ENCODE measurements around the gene MUSK. TPM values are rescaled to one million over a fixed set of nuclear protein-coding genes. Genes with fewer than 3 reads are reported as not detected.

Gene MUSK
- total and polyA plus RNA-seq, 2 of the 4 experiments (the other 2 are of a cell fraction) = 0.07 to 0.18 TPM

GRCh38 chr9:110768886-110769285 lies 100.3 kb downstream of the MUSK start:
- H3K9ac ChIP-seq (ENCODE audit: low read depth, low read length) = no peak overlapping the region
- peak overlapping the region; percentile 17; the same call in 1 of the 2 replicates for H3K18ac ChIP-seq (ENCODE audit: low read depth, low read length)
- H3K4me2 ChIP-seq (ENCODE audit: low read depth, low read length) = no peak overlapping the region
- H4K5ac ChIP-seq (ENCODE audit: low read depth, low read length) = no peak overlapping the region
- in situ Hi-C loops (cut with MboI; ENCODE audit: low sequenced_read_pairs) = no loop called here
- WGBS, 2 experiments (ENCODE audit: extremely low coverage in 2 of 2, insufficient read length in 1 of 2) = no CpG with 5 or more reads among the region's 2 CpGs
- H3K9me3 ChIP-seq (ENCODE audit: control insufficient read depth, insufficient read depth, low read length) = no peaks in the 10 kb centered on the region
- no peak overlapping the region for H3K27ac ChIP-seq (ENCODE audit: insufficient read depth, low read length)
- no peaks in the 10 kb centered on the region for H3K9me1 ChIP-seq (ENCODE audit: insufficient read depth, low read length)
- no peak overlapping the region for H3K23ac ChIP-seq (ENCODE audit: low read depth, low read length)
- dilution Hi-C loops (cut with HindIII; ENCODE audit: low sequenced_read_pairs, unreplicated experiment) = no loop called here
- H3K79me1 ChIP-seq (ENCODE audit: low read depth in 1 of 2, low read length in 2 of 2) = no peaks in the 10 kb centered on the region
- H3K56ac ChIP-seq (ENCODE audit: extremely low read depth, insufficient read depth, low read length) = no peak overlapping the region
- no peak overlapping the region; the same call in 1 of the 2 replicates for H2BK20ac ChIP-seq (ENCODE audit: low read depth, low read length)
- no peaks in the 10 kb centered on the region for H3K27me3 ChIP-seq (ENCODE audit: control insufficient read depth, insufficient read depth, low read length)
- H3K4me1 ChIP-seq (ENCODE audit: control insufficient read depth, insufficient read depth, low read length) = peaks cover 4% of the 10 kb centered on the region; the same call in 1 of the 2 replicates
- no peak overlapping the region for H4K91ac ChIP-seq (ENCODE audit: insufficient read depth, low read depth, low read length)
- H2BK5ac ChIP-seq (ENCODE audit: low read depth, low read length, poor library complexity, severe bottlenecking) = no peak overlapping the region
- no peaks in the 10 kb centered on the region for H4K20me1 ChIP-seq (ENCODE audit: insufficient read depth, low read length)
- H2AFZ ChIP-seq (replicated peaks; ENCODE audit: low read length, poor library complexity) = no peak overlapping the region
- ChIA-PET CTCF (no interaction called here), POLR2A (ENCODE audit: unreplicated experiment) (no interaction called here)
- H3K36me3 ChIP-seq (ENCODE audit: control insufficient read depth, insufficient read depth, low read length) = no peaks in the 10 kb centered on the region
- intact Hi-C loops (cut with micrococcal nuclease) = no loop called here
- no TSS peak for BruUV-seq (replicated peaks)
- TF ChIP-seq CEBPB (IDR thresholded peaks at IDR 0.05; ENCODE audit: low read depth, low read length) = no peak
- no peak for TF ChIP-seq ELK1 (IDR thresholded peaks at IDR 0.05; ENCODE audit: borderline replicate concordance, low read depth, low read length)
- no peak for TF ChIP-seq POLR2A (IDR thresholded peaks at IDR 0.05; ENCODE audit: low read depth, low read length)
- TF ChIP-seq FOS (IDR thresholded peaks at IDR 0.05; ENCODE audit: low read depth, low read length) = no peak
- no peak for TF ChIP-seq NFE2L2 (IDR thresholded peaks at IDR 0.05; ENCODE audit: low read depth, low read length)
- H2AK9ac ChIP-seq (replicated peaks; ENCODE audit: low read depth, low read length, poor library complexity) = no peak overlapping the region
- DNase-seq (no peak), ATAC-seq (ENCODE audit: low read depth) (no peak)
- no peak overlapping the region for H2BK120ac ChIP-seq (ENCODE audit: low read depth, low read length)
- no peak overlapping the region for H2AK5ac ChIP-seq (ENCODE audit: low read depth, low read length)
- H3K14ac ChIP-seq (replicated peaks; ENCODE audit: low read depth, low read length) = no peak overlapping the region
- H4K8ac ChIP-seq (ENCODE audit: low read depth in 2 of 2, low read length in 2 of 2) = no peak overlapping the region
- peak overlapping the region; percentile 34; the same call in 1 of the 2 replicates for H3K4ac ChIP-seq (ENCODE audit: low read depth, low read length)
- H2BK15ac ChIP-seq (ENCODE audit: low read depth, low read length) = no peak overlapping the region
- no peak overlapping the region for H3K4me3 ChIP-seq (ENCODE audit: insufficient read depth, low read depth, low read length)

Measured in IMR-90 (cell line).